ENCODE results near the gene SUSD1. TPM values are rescaled to one million over a fixed set of nuclear protein-coding genes. Genes with fewer than 3 reads are reported as not detected.

SUSD1 gene
- total RNA-seq, 1 experiment from 2014 or later = 8.1 TPM

DNA sequence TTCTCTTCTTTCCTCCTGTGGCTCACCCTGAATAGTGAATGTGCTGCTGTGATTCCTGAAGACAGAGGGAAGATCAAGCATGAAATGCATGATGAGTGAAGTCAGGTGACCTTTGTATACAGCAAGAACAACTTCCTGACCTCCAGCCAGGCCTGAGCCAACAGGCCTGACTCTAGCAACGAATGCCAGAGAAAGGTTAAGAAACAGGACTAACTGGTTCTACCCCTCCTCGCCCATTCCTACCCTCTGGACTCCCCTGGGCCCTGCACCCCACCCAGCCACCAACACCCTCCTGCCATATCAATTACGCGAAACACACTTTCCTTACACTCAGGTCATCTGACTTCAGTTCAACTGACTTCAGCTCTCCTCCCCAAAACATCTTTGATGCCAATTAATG, 4.9 kb downstream of the SUSD1 start:
- no peak overlapping the region for H3K4me2 ChIP-seq (ENCODE audit: insufficient read depth, insufficient read length, low read length)
- no peak overlapping the region for H3K4ac ChIP-seq (ENCODE audit: low read depth, low read length)
- no peak overlapping the region for H4K5ac ChIP-seq (ENCODE audit: insufficient read length, low read depth, low read length)
- H2AK5ac ChIP-seq (ENCODE audit: insufficient read length, low read length) = no peak overlapping the region
- TF ChIP-seq, protein P1, sequence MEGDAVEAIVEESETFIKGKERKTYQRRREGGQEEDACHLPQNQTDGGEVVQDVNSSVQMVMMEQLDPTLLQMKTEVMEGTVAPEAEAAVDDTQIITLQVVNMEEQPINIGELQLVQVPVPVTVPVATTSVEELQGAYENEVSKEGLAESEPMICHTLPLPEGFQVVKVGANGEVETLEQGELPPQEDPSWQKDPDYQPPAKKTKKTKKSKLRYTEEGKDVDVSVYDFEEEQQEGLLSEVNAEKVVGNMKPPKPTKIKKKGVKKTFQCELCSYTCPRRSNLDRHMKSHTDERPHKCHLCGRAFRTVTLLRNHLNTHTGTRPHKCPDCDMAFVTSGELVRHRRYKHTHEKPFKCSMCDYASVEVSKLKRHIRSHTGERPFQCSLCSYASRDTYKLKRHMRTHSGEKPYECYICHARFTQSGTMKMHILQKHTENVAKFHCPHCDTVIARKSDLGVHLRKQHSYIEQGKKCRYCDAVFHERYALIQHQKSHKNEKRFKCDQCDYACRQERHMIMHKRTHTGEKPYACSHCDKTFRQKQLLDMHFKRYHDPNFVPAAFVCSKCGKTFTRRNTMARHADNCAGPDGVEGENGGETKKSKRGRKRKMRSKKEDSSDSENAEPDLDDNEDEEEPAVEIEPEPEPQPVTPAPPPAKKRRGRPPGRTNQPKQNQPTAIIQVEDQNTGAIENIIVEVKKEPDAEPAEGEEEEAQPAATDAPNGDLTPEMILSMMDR (conservative IDR thresholded peaks at IDR 0.05) = no peak
- no peak for DNase-seq
- peaks cover 13% of the 10 kb centered on the region; the same call in 1 of the 2 replicates for H3K4me1 ChIP-seq (ENCODE audit: insufficient read depth, low read length)
- Mint-ChIP-seq H3K27ac (peak overlapping the region in 1 of 3 experiments; percentile 61; a peak in 1 of 7 replicates), H3K27me3 (ENCODE audit: low read depth) (peaks cover 16% of the 10 kb centered on the region), H3K9me3 (no peaks in the 10 kb centered on the region), H3K4me3 (peak overlapping the region in 1 of 2 experiments; percentile 22; a peak in 2 of 5 replicates), H3K36me3 (ENCODE audit: insufficient read depth in 1 of 3, low read depth in 3 of 3) (no peaks in the 10 kb centered on the region; a peak in 2 of 7 replicates), H3K4me1 (peaks cover 37 to 44% of the 10 kb centered on the region in 2 experiments)
- no peaks in the 10 kb centered on the region for H3K27me3 ChIP-seq (ENCODE audit: insufficient read depth, low read length)
- no peaks in the 10 kb centered on the region for H4K20me1 ChIP-seq (ENCODE audit: control insufficient read depth, insufficient read depth, insufficient read length)
- H4K91ac ChIP-seq (ENCODE audit: insufficient read length, low read depth, low read length) = no peak overlapping the region
- H3K9me3 ChIP-seq (ENCODE audit: control insufficient read depth, low read depth, low read length) = no peaks in the 10 kb centered on the region
- H3K56ac ChIP-seq (ENCODE audit: insufficient read length, low read depth, low read length) = no peak overlapping the region
- no peak overlapping the region for H3K27ac ChIP-seq (ENCODE audit: insufficient read length, low read depth, low read length)
- H2AFZ ChIP-seq (ENCODE audit: low read length) = no peak overlapping the region
- peaks cover 4% of the 10 kb centered on the region for H3K23me2 ChIP-seq (ENCODE audit: insufficient read length, low read depth, low read length, poor library complexity, severe bottlenecking)
- no CpG with 5 or more reads among the region's 4 CpGs for WGBS (ENCODE audit: extremely low coverage, insufficient read length, low lambda C conversion rate)
- H3K23ac ChIP-seq (ENCODE audit: insufficient read length, low read depth, low read length) = no peak overlapping the region
- no peak overlapping the region for H2BK15ac ChIP-seq (ENCODE audit: low read depth, low read length)
- H2BK12ac ChIP-seq (ENCODE audit: insufficient read length, low read depth, low read length) = no peak overlapping the region
- H3T11ph ChIP-seq (ENCODE audit: low read length) = no peak overlapping the region
- H4K8ac ChIP-seq (replicated peaks; ENCODE audit: insufficient read length, low read depth, low read length) = no peak overlapping the region
- no peak overlapping the region; the same call in 1 of the 2 replicates for H3K14ac ChIP-seq (ENCODE audit: insufficient read depth, low read length)
- no peaks in the 10 kb centered on the region for H3K79me2 ChIP-seq (ENCODE audit: insufficient read depth, low read length)
- no peaks in the 10 kb centered on the region for H3K79me1 ChIP-seq (ENCODE audit: insufficient read depth, low read depth, low read length, poor library complexity, severe bottlenecking)
- no peak overlapping the region for H2BK120ac ChIP-seq (ENCODE audit: low read depth, low read length, poor library complexity, severe bottlenecking)
- H3K18ac ChIP-seq (ENCODE audit: insufficient read length, low read depth, low read length) = no peak overlapping the region
- no peak overlapping the region for H2BK20ac ChIP-seq (ENCODE audit: low read depth, low read length, poor library complexity, severe bottlenecking)
- H2BK5ac ChIP-seq (ENCODE audit: insufficient read length, low read length) = no peak overlapping the region
- H3K9ac ChIP-seq (ENCODE audit: extremely low read depth, insufficient read length, low read length) = no peak overlapping the region
